ENCODE data around the gene RABL2B.

RABL2B gene

GRCh38 chr22:50737728-50738648 lies 45.4 kb downstream of the RABL2B start, which contains the start of gene ACR:
Gene ACR (plus strand): TSS chr22:50738204. CDS start chr22:50738236, 32 bp downstream.
- Histone ChIP-seq H3K27ac (ENCODE audit: low read depth, low read length) (no peak within 1 kb of the TSS), H3K4me3 (ENCODE audit: low read length) (no peak within 1 kb of the TSS), H3K9ac (ENCODE audit: low read depth, low read length) (no peak within 1 kb of the TSS), H3K9me3 (ENCODE audit: insufficient read depth, low read depth, low read length) (no peaks in the 10 kb centered on the region), H3K27me3 (ENCODE audit: insufficient read depth, low read length) (peaks cover 69% of the 10 kb centered on the region), H3K4me1 (ENCODE audit: insufficient read depth, low read length) (no peaks in the 10 kb centered on the region), H3K36me3 (ENCODE audit: insufficient read depth, low read length) (no peaks in the 10 kb centered on the region)
- WGBS: 83% methylated on average over 13 of the region's 13 CpGs

GRCh38 chr22:50735739-50736030 lies 47.8 kb downstream of the RABL2B start:
- WGBS: 72% methylated on average over 6 of the region's 6 CpGs

GRCh38 chr22:50734986-50735738 lies 48.3 kb downstream of the RABL2B start:
- no peak overlapping the region for H3K9ac ChIP-seq (ENCODE audit: low read depth, low read length)
- peaks cover 79% of the 10 kb centered on the region for H3K27me3 ChIP-seq (ENCODE audit: insufficient read depth, low read length)
- 90% methylated on average over 13 of the region's 13 CpGs for WGBS
- H3K4me1 ChIP-seq (ENCODE audit: insufficient read depth, low read length): no peaks in the 10 kb centered on the region
- no peak overlapping the region for H3K27ac ChIP-seq (ENCODE audit: low read depth, low read length)
- no peak overlapping the region for H3K4me3 ChIP-seq (ENCODE audit: low read length)
- no peaks in the 10 kb centered on the region for H3K36me3 ChIP-seq (ENCODE audit: insufficient read depth, low read length)
- no peaks in the 10 kb centered on the region for H3K9me3 ChIP-seq (ENCODE audit: insufficient read depth, low read depth, low read length)

More at GRCh38 chr22:50735739-50736030, 47.8 kb downstream of the RABL2B start:
- no peaks in the 10 kb centered on the region for H3K9me3 ChIP-seq (ENCODE audit: insufficient read depth, low read depth, low read length)
- no peak overlapping the region for H3K27ac ChIP-seq (ENCODE audit: low read depth, low read length)
- H3K36me3 ChIP-seq (ENCODE audit: insufficient read depth, low read length): no peaks in the 10 kb centered on the region
- H3K4me1 ChIP-seq (ENCODE audit: insufficient read depth, low read length): no peaks in the 10 kb centered on the region
- no peak overlapping the region for H3K4me3 ChIP-seq (ENCODE audit: low read length)
- peaks cover 80% of the 10 kb centered on the region for H3K27me3 ChIP-seq (ENCODE audit: insufficient read depth, low read length)
- H3K9ac ChIP-seq (ENCODE audit: low read depth, low read length): no peak overlapping the region

- no peak overlapping the region for H3K27ac ChIP-seq (ENCODE audit: low read depth, low read length)
- no peaks in the 10 kb centered on the region for H3K9me3 ChIP-seq (ENCODE audit: insufficient read depth, low read depth, low read length)
- no peaks in the 10 kb centered on the region for H3K36me3 ChIP-seq (ENCODE audit: insufficient read depth, low read length)
- H3K27me3 ChIP-seq (ENCODE audit: insufficient read depth, low read length): peaks cover 72% of the 10 kb centered on the region
- no peaks in the 10 kb centered on the region for H3K4me1 ChIP-seq (ENCODE audit: insufficient read depth, low read length)
- WGBS: 90% methylated on average over 10 of the region's 10 CpGs
- no peak overlapping the region for H3K9ac ChIP-seq (ENCODE audit: low read depth, low read length)
- no peak overlapping the region for H3K4me3 ChIP-seq (ENCODE audit: low read length)
These were observed 49.1 kb downstream of the RABL2B start for GRCh38 chr22:50734343-50734771.

- Histone ChIP-seq H3K27me3 (ENCODE audit: insufficient read depth, low read length) (peaks cover 65% of the 10 kb centered on the region), H3K9ac (ENCODE audit: low read depth, low read length) (no peak overlapping the region), H3K9me3 (ENCODE audit: insufficient read depth, low read depth, low read length) (no peaks in the 10 kb centered on the region), H3K27ac (ENCODE audit: low read depth, low read length) (no peak overlapping the region), H3K4me3 (ENCODE audit: low read length) (no peak overlapping the region), H3K4me1 (ENCODE audit: insufficient read depth, low read length) (no peaks in the 10 kb centered on the region), H3K36me3 (ENCODE audit: insufficient read depth, low read length) (no peaks in the 10 kb centered on the region)
- 72% methylated on average over 22 of the region's 22 CpGs for WGBS
These were observed 49.7 kb downstream of the RABL2B start for GRCh38 chr22:50733521-50734342.

GRCh38 chr22:50732681-50733080 lies 50.8 kb downstream of the RABL2B start:
- no peaks in the 10 kb centered on the region for H3K4me1 ChIP-seq (ENCODE audit: insufficient read depth, low read length)
- no peak overlapping the region for H3K27ac ChIP-seq (ENCODE audit: low read depth, low read length)
- no peaks in the 10 kb centered on the region for H3K36me3 ChIP-seq (ENCODE audit: insufficient read depth, low read length)
- H3K9me3 ChIP-seq (ENCODE audit: insufficient read depth, low read depth, low read length): no peaks in the 10 kb centered on the region
- WGBS: 91% methylated on average over 11 of the region's 12 CpGs
- no peak overlapping the region for H3K9ac ChIP-seq (ENCODE audit: low read depth, low read length)
- H3K4me3 ChIP-seq (ENCODE audit: low read length): no peak overlapping the region
- H3K27me3 ChIP-seq (ENCODE audit: insufficient read depth, low read length): peaks cover 57% of the 10 kb centered on the region

GRCh38 chr22:50731811-50732624 lies 51.4 kb downstream of the RABL2B start:
- WGBS: 67% methylated on average over 32 of the region's 32 CpGs
- Histone ChIP-seq H3K27me3 (ENCODE audit: insufficient read depth, low read length) (peaks cover 50% of the 10 kb centered on the region), H3K27ac (ENCODE audit: low read depth, low read length) (no peak overlapping the region), H3K4me1 (ENCODE audit: insufficient read depth, low read length) (no peaks in the 10 kb centered on the region), H3K36me3 (ENCODE audit: insufficient read depth, low read length) (no peaks in the 10 kb centered on the region), H3K4me3 (ENCODE audit: low read length) (no peak overlapping the region), H3K9me3 (ENCODE audit: insufficient read depth, low read depth, low read length) (no peaks in the 10 kb centered on the region), H3K9ac (ENCODE audit: low read depth, low read length) (no peak overlapping the region)

- Histone ChIP-seq H3K27ac (ENCODE audit: low read depth, low read length) (no peak overlapping the region), H3K27me3 (ENCODE audit: insufficient read depth, low read length) (peaks cover 41% of the 10 kb centered on the region), H3K4me3 (ENCODE audit: low read length) (no peak overlapping the region), H3K9me3 (ENCODE audit: insufficient read depth, low read depth, low read length) (no peaks in the 10 kb centered on the region), H3K9ac (ENCODE audit: low read depth, low read length) (no peak overlapping the region), H3K36me3 (ENCODE audit: insufficient read depth, low read length) (no peaks in the 10 kb centered on the region), H3K4me1 (ENCODE audit: insufficient read depth, low read length) (no peaks in the 10 kb centered on the region)
- 91% methylated on average over 76 of the region's 76 CpGs for WGBS
These were observed 52.3 kb downstream of the RABL2B start for GRCh38 chr22:50730941-50731661.

- Histone ChIP-seq H3K27me3 (ENCODE audit: insufficient read depth, low read length) (peaks cover 34% of the 10 kb centered on the region), H3K27ac (ENCODE audit: low read depth, low read length) (no peak overlapping the region), H3K36me3 (ENCODE audit: insufficient read depth, low read length) (no peaks in the 10 kb centered on the region), H3K4me1 (ENCODE audit: insufficient read depth, low read length) (no peaks in the 10 kb centered on the region), H3K9me3 (ENCODE audit: insufficient read depth, low read depth, low read length) (no peaks in the 10 kb centered on the region), H3K4me3 (ENCODE audit: low read length) (no peak overlapping the region), H3K9ac (ENCODE audit: low read depth, low read length) (no peak overlapping the region)
- WGBS: 93% methylated on average over 54 of the region's 54 CpGs
These were observed 53.2 kb downstream of the RABL2B start for GRCh38 chr22:50730013-50730891.
